GM18870 (cell line): ENCODE results near the gene MTIF3.
"Not testable (repeated sequence)": the region's sequence is repeated elsewhere in the genome, so short reads cannot be mapped to it uniquely, and the experiment has no call there.

Experiments
- ATAC-seq: cut with Tn5 transposase; IDR thresholded peaks from one replicate; pipeline ENCODE4 v1.9.1; 2021; ENCODE audit warnings: moderate library complexity; ENCODE audit not compliant: unreplicated experiment

Gene MTIF3

GRCh38 chr13:27421101-27421871 is 29.1 kb downstream of the MTIF3 start:
- ATAC-seq = no peak

GRCh38 chr13:27419328-27419727 is 31.0 kb downstream of the MTIF3 start:
- ATAC-seq = no peak

GRCh38 chr13:27415116-27415515 is 35.2 kb downstream of the MTIF3 start:
- ATAC-seq = no peak

GRCh38 chr13:27411341-27411740 is 39.0 kb downstream of the MTIF3 start:
- ATAC-seq = no peak

- no peak for ATAC-seq
These were observed 41.4 kb downstream of the MTIF3 start for GRCh38 chr13:27409013-27409412.

GRCh38 chr13:27408074-27408473 is 42.3 kb downstream of the MTIF3 start:
- no peak for ATAC-seq

- ATAC-seq = no peak
These were observed 44.0 kb downstream of the MTIF3 start for GRCh38 chr13:27406178-27406939.

GRCh38 chr13:27405546-27406134 is 44.7 kb downstream of the MTIF3 start:
- ATAC-seq = no peak

- no peak for ATAC-seq
These were observed 45.7 kb downstream of the MTIF3 start for GRCh38 chr13:27404680-27405079.

GRCh38 chr13:27403727-27404385 is 46.5 kb downstream of the MTIF3 start:
- no peak for ATAC-seq

- no peak for ATAC-seq
These were observed 47.1 kb downstream of the MTIF3 start for GRCh38 chr13:27403203-27403678.

- no peak for ATAC-seq
These were observed 49.2 kb downstream of the MTIF3 start for GRCh38 chr13:27401210-27401609.

- not testable (repeated sequence) for ATAC-seq
These were observed 50.0 kb downstream of the MTIF3 start for GRCh38 chr13:27400405-27400804.

- ATAC-seq = no peak
These were observed 52.0 kb downstream of the MTIF3 start for GRCh38 chr13:27398360-27398759.

GRCh38 chr13:27396252-27396846 is 54.0 kb downstream of the MTIF3 start:
- ATAC-seq = no peak

- ATAC-seq = no peak
These were observed 55.3 kb downstream of the MTIF3 start for GRCh38 chr13:27395007-27395510.

- no peak for ATAC-seq
These were observed 57.3 kb downstream of the MTIF3 start for GRCh38 chr13:27393101-27393500.

GRCh38 chr13:27391471-27391870 is 58.9 kb downstream of the MTIF3 start:
- no peak for ATAC-seq

GRCh38 chr13:27389891-27390290 is 60.5 kb downstream of the MTIF3 start:
- ATAC-seq = no peak

GRCh38 chr13:27388241-27388640 is 62.1 kb downstream of the MTIF3 start:
- ATAC-seq = no peak
